ELF-1 (cell line): ENCODE measurements around the gene CLSTN1.

Experiments used
- DNase-seq: peaks from one replicate; pipeline ENCODE4 v3.0.0-alpha.2; 2016; ENCODE audit warnings: low read depth, low spot score

CLSTN1 gene

DNA sequence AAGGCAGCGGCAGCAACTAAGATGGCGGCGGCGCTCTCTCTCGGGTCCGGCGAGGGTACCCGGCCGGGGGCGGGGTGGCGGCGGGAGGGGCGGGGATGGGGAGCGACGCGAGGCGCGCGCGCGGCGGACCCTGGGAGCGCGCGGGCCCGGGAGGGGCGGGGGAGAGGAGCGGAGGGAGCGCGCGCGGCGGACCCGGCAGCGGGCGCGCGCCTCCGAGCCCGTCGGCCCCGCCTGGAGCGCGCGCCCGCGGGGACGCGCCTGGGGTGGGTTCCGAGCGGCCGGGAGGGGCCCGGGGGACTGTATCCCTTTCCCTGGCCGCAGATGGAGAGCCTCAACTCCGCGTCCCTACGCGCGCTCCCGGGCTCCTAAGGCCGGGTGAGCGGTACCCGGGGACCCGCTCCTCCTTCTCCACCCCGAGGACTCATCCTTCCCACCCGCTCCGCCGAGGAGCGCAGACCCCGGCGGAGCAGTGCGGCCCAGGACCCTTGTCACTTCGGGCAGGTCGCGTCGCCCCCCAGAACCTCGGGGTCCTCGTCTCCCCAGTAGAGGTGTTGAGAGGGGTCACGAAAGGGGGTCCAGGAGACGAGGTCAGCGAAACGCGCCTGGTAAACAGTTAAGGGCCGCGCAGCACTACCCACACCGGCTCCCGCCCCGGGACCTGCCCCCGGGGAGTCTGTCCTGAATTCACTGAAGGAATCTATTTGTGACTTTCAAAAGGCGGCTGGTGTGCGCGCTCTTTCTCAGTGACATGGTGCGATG is at the start of gene CLSTN1:
TSS of gene CLSTN1 (minus strand) at position 23 of the 759 bp plus-strand sequence. CDS start 232 bp downstream, outside the sequence.
- peak; percentile 85 for DNase-seq

DNA sequence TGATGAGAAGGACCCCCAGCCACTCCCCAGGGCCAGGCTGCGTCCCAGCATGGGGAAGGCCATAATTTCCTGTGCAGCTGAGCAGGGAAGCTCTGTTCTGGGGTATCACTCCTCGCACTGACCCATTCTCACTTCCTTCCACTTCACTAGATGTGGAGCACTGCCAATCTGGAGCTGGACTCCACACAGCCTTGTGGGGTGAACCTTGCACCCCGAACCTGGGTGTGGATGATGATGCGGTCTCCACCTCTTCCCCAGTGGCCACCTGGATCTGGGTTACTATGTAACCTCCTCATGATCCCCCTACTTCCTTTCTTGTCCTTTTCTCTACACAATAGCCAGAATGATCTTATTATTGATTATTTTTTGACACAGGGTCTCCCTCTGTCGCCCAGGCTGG is 49.6 kb upstream of the CLSTN1 start:
- DNase-seq: no peak

DNA sequence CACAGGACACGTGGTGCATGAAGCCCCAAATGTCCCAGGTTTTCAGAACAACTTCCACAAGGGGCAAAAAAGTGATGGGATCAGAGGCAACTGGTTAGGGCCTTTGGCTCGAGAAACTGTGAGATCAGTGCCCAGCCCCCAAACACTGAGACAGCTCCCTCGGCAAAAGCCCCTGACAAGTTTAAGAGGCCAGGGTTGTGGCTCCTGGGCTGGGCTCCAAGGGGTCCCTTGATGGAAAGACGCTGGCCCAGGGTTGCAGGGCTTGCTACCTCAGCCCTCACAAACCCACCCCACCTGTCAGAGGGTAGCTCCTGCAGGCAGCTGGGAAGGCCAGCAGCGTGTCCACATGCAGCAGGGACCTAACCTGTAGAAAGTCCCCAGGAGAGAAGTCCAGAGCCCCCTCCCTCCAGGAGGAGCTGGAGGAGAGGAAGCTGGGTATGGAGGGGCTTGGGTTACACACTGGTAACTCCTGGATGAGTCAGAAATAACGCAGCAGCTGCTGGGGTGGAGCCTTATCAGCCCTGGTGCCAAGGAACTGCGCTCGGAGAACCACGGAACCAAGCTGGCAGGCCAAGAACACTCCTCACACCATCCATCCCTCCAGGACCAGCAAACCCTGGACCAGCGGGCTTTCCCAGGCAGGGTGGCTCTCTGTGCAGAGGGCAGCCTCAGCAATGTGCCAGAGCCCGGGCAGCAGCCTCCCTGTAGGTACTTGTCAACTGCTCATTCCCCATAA is 48.8 kb upstream of the CLSTN1 start:
- DNase-seq: no peak

DNA sequence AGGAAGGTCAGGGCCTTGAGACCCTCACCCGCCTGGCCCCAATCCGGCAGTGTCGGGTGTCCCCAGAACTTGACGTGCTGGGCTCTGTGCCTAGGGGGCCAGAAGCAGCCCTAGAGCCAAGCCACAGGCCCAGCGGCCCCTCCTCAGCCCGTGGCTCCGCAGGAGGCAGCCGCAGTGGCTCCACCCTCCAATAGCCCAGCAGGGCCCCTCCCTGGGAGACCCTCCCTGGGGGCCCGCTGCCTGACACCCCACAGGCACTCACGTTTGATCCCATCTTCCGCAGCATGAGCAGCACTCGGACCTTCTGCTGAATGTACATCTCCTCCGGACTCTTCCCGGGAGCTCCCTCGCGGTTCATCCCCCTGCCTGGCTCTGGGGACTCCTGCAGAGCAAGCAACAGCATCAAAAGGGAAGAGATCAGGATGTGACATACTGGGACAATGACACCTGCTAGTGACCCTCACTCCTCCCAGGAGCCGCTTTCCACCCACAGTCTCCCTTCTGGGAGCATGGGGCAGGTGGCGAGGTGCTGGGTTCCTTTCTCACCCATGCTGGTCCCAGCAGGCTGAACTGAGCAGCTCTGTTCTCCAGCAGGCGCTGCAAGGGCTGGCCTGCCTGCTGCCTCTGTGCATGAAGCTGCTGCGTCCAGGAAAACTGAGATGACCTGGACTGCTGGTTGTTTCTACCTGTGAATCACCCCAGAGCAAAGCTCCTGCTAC is 48.1 kb upstream of the CLSTN1 start:
- no peak for DNase-seq

DNA sequence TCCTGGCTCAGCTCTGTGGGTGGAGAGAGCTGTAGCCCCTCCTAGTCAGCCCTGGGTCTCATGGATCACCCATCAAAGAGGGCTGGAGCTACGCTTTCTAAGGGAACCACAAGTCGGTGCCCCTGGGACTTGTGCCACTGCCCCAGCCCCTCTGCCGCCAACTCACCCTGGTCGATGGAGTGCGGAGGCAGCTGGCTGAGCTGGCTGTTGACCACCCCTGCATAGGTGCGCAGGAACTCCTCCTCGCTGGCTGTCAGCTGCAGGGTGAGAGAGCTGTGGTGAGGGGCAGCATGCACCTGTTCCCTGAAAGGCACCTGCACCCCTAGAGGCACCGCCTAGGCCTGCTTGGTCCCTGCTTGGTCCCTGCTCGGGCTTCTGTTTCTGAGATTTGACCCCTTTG is 47.3 kb upstream of the CLSTN1 start:
- DNase-seq: no peak

DNA sequence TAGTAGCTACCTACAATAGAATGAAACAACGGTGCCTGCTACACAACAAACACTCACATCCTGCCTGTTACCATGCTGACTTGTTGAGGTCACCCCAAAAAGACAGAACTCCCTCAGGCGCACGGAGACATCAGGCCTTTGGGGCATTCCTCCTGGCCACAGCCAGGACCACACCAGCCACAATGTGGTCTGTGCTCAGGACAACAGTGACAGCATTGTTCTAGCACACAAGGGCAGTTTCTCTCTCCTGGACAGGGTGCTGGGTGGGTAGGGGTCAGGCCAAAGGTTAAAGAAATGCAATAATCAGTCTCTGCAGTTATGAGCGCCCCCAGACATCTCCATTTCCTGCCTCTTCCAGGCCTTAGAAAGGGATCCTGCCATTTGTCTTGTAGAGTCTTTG is 46.8 kb upstream of the CLSTN1 start:
- DNase-seq: no peak

DNA sequence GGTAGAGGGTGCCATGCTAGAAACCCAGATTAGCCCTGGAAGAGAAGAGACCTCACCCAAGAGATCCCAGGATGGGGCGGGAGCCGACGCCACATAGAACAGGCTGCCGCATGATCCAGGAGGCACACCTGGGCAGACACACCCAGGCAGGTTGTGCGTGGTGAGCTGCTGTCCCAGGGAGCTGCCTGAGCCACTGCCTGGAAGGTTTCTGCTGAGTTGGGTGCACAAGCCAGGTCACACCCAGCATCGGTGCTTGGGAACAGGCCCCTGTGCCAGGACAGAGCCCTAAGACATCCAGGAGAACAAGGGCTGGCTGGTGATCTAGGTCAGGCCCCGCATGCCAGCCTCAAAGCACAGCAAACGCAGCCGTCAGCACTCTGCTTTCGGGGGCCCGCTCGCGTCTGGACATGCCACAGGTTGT is 46.1 kb upstream of the CLSTN1 start:
- no peak for DNase-seq

DNA sequence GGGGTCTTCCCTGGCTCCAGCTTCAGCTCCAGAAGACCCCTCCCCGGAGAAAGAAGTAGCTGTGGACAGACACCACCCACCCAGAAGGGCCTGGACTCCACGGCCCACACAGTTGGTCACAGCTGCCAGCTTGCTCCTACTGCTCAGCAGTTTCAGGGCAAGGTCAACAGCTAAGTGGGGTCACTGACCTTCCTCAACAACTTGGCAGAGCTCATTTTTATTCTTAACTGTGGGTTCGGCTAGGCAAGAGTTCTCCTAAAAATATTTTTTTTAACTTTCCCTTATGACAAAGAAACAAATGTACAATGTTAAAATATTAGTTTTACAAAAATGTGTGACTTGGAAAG is 44.5 kb upstream of the CLSTN1 start:
- DNase-seq: no peak

DNA sequence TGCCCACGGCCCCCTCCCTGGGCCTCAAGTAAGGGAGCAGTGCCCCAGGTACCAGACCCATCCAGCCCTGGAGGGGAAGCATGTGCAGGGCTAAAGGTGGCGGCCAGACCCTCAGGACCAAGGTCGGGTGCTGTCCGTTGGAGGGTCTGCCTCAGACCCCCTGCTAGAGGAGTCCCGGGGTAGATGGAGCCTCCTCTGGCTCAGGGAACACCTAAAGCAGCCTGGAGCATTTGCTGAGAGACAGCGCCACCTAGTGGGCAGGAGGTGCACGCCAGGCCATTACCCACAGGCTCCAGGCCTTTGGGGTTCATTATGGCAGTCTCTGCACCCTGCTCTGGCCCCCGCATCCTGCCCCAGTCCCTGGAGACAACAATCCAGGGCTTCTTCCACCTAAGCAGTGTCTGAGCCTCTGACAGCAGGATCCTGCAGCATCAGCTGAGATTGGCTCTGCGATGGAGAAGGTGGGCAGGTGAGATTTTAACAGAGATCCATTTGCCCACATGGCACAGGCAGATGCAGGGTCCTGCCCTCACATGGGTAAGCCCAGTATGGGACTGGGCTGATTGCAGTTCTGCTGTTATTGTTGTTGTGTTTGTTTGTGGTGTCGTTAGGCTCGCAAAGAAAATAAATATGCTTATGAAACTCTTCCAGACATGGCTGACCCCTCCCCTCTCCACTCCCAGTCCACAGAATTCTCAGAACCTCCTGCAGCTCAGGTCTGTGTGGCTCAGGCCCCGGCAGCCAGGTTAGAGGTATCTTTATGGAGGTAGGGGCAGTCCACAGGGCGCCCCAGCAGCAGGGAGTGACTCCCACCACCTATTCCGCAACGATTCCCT is 43.9 kb upstream of the CLSTN1 start:
- peak; percentile 89 for DNase-seq

DNA sequence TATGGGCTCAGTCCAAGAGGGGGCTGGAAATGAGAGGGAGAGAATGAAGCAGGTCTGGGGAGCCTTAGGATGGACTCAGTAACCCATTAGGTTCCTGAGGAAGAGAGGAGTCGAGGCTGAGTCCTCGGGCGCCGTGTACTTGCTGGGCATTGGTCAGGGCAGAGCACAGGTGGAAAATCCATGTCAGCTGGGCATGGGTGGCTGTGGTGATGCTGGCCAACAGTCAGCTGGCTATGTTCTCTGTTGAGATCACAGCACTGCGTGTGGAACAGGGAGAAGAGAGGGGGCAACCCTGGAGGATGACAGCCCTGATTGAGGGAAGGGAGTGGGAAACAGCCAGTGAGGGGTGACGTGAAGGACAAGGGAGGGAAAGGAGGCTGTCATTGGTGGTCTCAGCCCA is 43.1 kb upstream of the CLSTN1 start:
- no peak for DNase-seq

DNA sequence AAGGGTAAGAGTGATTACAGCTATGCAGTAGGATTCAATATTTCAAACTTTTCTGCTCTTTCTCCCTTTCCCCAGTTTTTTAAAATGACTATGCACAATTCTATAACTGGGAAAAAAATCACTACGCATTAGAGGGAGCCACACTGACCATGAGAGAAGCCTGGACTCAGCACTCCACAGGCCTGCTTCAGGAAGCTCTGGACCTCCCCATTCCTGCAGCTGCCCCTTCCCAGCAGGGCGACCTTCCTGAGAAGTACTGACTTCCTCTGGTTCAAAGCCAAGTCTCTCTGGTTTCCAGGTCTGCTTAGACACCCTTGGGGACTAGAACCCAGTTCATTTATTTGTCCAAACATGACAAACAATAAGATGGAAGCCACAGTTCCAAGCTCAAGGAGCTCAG is 42.0 kb upstream of the CLSTN1 start:
- DNase-seq: no peak

DNA sequence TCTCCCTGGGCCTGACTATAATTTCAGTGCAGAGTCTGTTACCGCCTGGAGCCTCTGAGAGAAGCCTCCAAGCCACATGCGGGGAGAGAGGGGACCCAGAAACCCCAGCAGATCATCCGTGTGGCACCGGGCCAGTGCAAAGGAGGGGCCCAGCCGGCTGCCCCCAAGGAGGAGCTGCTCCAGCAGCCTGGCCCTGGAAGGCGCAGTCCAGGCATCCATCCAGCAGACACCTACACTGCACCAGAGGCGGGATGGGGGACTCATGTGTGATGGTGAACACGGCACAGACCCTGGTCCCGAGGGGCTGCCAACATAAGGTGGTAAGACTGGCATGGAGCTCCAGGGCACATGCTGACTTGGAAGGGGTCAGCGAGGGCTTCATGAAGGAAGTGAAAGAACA is 39.6 kb upstream of the CLSTN1 start:
- DNase-seq: no peak

DNA sequence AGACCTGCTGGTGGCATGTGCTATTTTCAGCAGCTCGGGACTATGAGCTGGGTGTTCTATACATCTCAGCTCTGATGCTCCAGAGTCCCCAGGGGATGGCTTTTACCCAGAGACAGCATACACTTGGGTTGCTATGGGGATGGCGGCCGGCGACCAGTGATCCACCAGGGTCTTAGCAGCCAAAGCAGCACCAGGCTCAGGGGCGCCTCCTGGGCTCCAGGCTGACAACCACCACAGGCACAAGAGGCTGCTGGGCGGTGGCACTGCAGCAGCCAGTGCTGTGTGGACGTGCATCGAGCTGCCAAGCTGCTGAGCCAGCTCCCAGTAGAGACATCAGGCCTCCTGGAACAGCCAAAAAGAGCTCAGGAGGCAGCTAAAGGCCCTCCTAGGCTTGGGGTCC is 37.6 kb upstream of the CLSTN1 start:
- DNase-seq: peak; percentile 63

DNA sequence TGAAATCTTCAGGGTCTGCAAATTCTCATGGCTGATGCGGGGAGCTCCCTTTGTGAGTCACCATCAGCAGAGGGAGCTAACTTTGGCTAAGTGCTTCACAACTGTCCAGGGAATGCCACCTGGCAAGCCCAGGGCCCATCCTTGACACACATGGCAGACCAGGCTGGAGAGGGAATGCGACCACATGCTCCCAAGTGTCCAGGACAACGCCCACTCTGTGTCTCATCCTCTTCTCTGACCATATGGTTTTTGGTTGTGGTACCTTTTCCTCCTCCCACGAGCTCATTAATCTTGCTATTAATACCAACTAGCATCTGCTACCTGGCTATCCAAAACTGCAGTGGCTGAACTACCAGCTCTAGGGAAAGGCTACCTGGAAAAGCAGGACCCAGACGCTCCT is 37.1 kb upstream of the CLSTN1 start:
- DNase-seq: no peak

DNA sequence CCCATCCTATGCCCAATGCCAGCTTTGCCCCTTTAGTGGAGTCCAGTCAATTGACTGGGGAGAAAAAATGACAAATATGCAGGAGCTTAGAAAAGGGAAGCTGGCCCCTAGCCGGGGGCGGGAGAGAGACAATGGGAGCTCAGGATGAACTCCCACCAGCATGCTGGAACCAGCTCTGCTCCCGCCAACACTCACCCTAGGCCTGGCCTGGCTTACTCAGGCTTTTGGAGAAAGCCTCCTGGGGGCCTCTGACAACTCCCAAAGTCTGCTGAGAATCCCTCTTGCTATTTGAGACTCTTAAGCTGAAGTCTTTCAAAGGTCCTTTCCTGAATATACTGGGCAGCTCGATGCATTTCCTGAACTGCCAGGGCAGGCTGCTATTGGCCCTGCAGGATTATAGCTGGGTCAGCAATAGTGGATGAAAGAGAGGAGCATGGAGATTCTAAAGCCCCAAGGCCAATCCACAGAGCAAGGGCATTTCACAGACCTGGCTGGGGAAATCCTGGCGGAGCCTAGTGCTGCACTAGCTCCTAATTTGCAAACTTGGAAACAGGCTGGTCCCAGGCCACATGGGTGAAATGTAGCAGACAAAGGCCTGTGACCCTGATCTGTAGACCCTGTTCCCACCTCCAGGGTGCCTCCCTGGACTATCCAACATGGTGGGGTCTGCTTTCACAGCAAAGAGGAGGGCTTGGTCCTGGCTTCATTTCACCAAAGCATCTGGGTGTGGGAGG is 35.7 kb upstream of the CLSTN1 start:
- peak; percentile 86 for DNase-seq

DNA sequence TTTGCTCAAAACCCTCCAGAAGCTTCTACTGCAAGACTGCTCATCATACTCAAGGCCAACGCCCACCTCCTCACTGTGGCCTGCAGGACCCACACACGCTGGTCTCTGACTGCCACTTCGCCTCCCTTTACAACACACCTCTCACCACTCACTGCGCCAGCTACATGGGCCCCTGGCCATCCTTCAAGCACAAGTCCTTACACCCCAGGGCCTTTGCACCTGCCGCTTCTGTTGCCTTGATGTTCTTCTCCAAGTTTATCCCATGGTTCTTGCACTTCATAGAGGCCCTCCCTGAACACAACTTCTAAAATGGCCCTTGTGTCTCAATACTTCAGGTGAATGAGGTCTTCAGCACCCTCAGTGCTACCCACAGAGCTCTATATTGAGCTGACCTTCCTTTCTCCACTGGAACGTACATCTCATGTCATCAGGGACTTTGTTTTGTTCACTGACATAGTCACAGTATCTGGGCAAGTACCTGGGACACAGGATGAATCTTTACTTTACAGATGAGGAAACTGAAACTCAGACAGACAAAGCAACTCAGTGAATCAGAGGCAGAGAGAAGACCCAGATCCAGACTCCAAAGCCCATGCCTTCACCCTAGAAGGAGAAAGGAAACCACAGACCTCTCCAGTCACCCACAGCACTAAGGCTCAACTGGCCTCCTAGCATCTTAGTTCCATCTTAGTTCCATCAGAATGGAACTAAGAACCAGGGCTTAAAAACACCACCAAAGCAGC is 34.7 kb upstream of the CLSTN1 start:
- no peak for DNase-seq

DNA sequence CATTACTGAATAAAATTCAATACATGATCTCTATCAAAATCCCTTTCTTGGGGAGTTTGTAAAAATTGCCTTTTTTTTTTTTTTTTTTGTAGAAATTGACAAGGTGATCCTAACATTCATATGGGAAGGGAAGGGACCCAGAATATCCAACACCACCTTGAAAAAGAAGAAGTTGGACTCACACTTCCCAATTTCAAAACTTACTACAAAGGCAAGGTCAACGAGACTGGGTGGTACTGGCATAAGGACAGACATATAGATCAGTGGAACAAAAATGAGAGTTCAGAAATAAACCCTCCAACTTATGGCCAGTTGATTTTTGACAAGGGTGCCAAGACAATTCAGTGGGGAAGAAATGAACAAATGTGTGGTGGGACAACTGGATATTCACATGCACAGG is 31.4 kb upstream of the CLSTN1 start:
- DNase-seq: no peak

DNA sequence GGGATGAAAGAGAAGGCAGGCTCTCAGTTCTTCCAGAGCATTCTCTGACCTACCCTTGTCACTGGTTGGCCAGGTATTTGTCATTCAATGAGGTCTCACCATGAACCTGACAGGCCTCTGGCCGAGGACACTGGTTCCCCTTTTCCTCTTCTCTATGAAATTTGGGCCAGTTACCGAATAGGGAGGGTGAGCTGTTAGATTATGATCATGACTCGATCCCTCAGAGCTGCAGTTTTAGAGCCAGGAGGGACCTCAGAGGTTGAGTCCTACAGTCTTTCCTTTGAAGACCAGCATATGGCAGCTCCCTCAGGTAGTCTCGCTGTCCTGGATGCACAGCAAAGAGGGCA is 29.5 kb upstream of the CLSTN1 start:
- no peak for DNase-seq

DNA sequence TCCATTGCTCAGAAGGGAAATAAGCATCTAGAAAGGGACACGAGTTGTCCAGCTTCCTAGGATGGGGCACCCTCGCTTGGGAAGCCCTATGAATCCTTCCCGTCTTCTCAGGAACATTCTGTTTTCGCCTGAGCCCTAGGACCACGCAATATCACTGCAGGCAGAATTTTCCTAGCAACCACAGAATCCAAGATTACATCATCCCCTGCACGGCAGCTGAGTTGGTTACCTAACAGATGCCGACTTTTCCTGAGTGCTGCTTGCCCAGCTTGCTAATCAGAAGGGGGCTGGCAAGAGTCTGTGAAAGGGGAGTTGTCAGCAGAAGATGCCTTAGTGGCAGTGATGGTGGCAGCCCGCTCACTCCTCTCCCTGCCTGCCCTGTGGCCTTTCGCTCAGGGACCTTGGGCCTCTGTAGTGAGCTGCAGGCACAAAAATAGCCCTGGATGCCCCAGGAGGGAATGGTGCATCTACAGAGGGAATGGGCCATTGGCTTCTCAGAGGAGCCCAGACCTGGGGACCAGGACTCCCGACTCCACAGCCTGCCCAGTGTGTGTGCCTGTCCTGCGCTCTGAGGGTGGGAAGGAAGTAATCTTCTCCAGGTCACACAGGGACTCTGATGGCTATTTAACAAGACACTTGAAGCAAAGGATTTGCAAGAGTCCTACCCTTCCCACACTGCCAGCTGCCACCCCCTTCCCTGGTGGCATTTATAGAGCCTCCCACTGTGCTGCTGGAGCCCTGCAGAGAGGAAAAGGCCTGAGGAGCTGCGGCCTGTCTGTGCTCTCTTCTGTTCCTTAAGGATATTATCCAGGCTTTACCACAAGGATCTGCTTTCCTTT is 28.9 kb upstream of the CLSTN1 start:
- peak; percentile 46 for DNase-seq

DNA sequence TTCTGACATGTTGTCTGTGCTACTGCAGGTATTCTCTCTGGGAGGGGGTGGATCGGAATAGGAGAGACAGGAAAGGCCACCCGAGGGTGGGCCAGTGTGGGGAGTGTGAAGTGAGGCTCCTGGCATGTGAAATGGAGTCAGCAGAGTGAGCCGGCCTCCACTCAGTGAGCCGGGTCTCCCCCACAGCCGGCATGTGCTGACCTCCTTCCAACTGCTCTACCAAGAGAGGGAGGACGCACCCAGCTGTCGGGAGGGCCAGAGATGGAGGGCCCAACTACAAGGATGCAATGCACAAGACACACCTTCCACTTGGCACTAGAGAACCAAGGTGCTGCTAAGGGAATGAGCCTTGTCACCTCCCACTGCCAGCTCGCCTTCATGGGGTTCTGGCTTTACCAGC is 28.2 kb upstream of the CLSTN1 start:
- no peak for DNase-seq
